Osteocyte (in vitro differentiated cells): ENCODE results near the gene MYLK3. TPM values are rescaled to one million over a fixed set of nuclear protein-coding genes. Genes with fewer than 3 reads are reported as not detected.
"Not testable (repeated sequence)": the region's sequence is repeated elsewhere in the genome, so short reads cannot be mapped to it uniquely, and the experiment has no call there.

Source experiments
- DNase-seq: peaks from one replicate; pipeline ENCODE4 v3.0.0; 2021; ENCODE audit warnings: mixed read lengths; ENCODE audit not compliant: unreplicated experiment; ENCODE audit errors: extremely low spot score
- H3K27ac Mint-ChIP-seq: one replicate; pipeline ENCODE4 v1.8.0; 2021; ENCODE audit warnings: mild to moderate bottlenecking, mixed read lengths; ENCODE audit not compliant: unreplicated experiment
- H3K27me3 Mint-ChIP-seq: one replicate; pipeline ENCODE4 v1.8.0; 2021; ENCODE audit warnings: mixed read lengths; ENCODE audit not compliant: unreplicated experiment
- H3K36me3 Mint-ChIP-seq: one replicate; pipeline ENCODE4 v1.8.0; 2021; ENCODE audit warnings: mixed read lengths; ENCODE audit not compliant: unreplicated experiment
- H3K4me1 Mint-ChIP-seq: one replicate; pipeline ENCODE4 v1.8.0; 2021; ENCODE audit warnings: mixed read lengths; ENCODE audit not compliant: unreplicated experiment
- H3K4me3 Mint-ChIP-seq: one replicate; pipeline ENCODE4 v1.8.0; 2021; ENCODE audit warnings: mild to moderate bottlenecking, moderate library complexity, mixed read lengths; ENCODE audit not compliant: unreplicated experiment
- H3K9me3 Mint-ChIP-seq: one replicate; pipeline ENCODE4 v1.8.0; 2021; ENCODE audit warnings: mixed read lengths; ENCODE audit not compliant: unreplicated experiment
- CTCF ChIP-seq: fragments of 200-600 bp; sonication (generic); IDR thresholded peaks from 2 replicates; pipeline ENCODE4 v1.5.0; 2021; ENCODE audit warnings: antibody characterized with exemption, mild to moderate bottlenecking, moderate library complexity
- total RNA-seq: library from RNA; stranded (reverse); gene quantifications from 2 replicates; pipeline ENCODE4 v1.2.1, GENCODE V29; 2021

Gene MYLK3
- total RNA-seq, 1 donor from 2014 or later = 0.24 TPM

DNA sequence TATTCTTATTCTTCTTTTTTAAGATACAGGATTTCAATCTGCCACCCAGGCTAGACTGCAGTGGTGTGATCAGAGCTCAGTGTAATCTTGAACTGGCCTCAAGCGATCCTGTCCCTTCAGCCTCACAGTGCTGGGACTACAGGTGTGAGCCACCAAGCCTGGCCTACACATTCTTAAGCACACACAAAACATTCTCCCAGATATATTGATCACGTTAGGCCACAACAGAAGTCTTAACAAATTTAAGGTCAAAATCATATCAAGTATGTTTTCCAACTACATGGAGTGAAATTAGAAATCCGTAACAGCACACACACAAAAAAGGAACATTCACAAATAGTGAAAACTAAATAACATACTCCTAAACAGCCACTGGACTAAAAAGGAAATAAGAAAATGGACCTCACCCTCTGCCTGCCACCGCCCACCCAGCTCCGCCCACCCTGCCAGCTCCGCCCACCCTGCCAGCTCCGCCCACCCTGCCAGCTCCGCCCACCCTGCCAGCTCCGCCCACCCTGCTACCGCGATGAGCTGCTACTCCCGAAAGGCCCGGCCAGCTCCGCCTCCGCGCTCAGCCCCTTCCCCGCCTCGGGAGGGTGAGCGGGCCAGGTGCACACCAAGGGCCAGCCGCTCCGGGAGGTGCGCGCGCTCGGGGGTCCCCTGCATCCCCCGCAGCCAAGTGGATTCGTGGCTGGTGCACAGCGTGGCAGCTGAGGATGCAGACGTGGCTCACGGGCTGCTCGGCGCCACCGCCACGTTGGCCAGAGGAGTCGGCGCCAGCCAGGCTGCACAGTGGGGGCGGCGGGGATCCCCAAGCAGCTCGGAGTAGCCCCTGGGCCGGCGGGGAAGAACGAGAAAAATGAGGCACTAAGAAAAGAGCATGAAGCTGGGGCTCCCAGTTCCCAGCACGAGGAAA lies 41.6 kb upstream of the MYLK3 start:
- Mint-ChIP-seq H3K27me3 (no peaks in the 10 kb centered on the region), H3K4me3 (peak overlapping the region; percentile 73), H3K36me3 (peaks cover 10% of the 10 kb centered on the region), H3K9me3 (peaks cover 18% of the 10 kb centered on the region), H3K4me1 (peaks cover 7% of the 10 kb centered on the region), H3K27ac (peak overlapping the region; percentile 73)
- TF ChIP-seq CTCF = no peak
- DNase-seq = peak; percentile 89

- Mint-ChIP-seq H3K4me3 (peak overlapping the region; percentile 7), H3K36me3 (peaks cover 6% of the 10 kb centered on the region), H3K27ac (no peak overlapping the region), H3K9me3 (peaks cover 12% of the 10 kb centered on the region), H3K4me1 (peaks cover 7% of the 10 kb centered on the region), H3K27me3 (no peaks in the 10 kb centered on the region)
- DNase-seq = no peak
- TF ChIP-seq CTCF = no peak
Measured at GRCh38 chr16:46788891-46789474, 40.8 kb upstream of the MYLK3 start.

DNA sequence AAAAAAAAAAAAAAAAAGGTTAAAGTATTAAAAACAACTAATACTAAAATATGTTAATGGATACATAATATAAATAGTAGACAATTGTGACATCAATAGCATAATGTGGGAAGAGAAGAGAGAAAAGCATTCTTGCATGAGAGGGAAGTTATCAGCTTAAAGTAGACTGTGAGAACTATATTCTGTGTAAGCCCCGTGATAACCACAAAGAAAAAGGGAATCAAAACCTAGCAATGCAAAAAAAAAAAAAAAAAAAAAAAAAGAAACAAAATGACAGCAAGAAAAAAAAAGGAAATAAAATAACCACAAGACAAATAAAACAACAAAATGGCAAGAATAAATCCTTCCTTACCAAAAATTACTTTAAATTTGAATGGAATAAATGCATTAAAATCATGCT lies 39.8 kb upstream of the MYLK3 start:
- H3K36me3 Mint-ChIP-seq = peaks cover 3% of the 10 kb centered on the region
- TF ChIP-seq CTCF = no peak

DNA sequence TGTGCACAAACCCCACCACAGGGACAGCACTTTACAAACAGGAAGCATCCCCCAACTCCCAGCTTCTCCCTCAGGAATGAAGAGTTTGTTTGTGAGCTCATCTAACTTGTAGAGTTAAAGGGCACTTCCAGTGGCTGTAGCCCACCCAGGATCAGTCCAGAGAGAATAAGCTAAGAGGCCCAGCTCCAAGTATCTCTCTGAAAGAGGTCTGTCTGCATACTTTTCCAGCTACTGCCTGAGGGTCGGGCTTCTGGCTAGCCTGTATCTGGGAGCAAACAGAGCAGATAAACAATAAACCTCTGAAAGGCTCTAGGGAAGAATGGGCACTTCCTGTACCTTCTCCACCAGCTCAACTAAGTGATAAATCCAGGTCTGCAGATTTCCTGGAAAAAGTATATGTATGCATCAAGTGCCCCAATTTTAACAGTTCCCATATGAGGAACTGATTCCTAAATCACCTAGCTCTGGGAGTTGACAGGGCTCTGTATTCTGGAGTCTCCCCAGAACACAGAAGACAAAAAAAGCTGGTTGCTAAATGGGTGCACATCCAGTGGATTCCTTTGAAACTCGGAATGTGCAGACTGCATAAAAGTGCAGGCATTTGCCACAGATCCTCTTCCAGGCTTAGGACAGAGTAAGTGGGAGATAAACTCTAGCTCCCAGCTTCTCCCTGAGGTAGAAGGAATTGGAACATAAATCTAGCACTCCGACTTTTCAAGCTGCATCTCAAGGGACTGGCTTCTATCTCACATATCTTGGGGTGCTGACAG lies 37.1 kb upstream of the MYLK3 start:
- H3K27me3 Mint-ChIP-seq = no peaks in the 10 kb centered on the region
- H3K4me3 Mint-ChIP-seq = no peak overlapping the region
- H3K27ac Mint-ChIP-seq = no peak overlapping the region
- no peaks in the 10 kb centered on the region for H3K36me3 Mint-ChIP-seq
- H3K9me3 Mint-ChIP-seq = peaks cover 7% of the 10 kb centered on the region
- no peak for DNase-seq
- peaks cover 4% of the 10 kb centered on the region for H3K4me1 Mint-ChIP-seq
- no peak for TF ChIP-seq CTCF

More for the DNA sequence above, 39.8 kb upstream of the MYLK3 start:
- Mint-ChIP-seq H3K27ac (no peak overlapping the region), H3K27me3 (no peaks in the 10 kb centered on the region), H3K4me3 (no peak overlapping the region), H3K9me3 (peaks cover 7% of the 10 kb centered on the region), H3K4me1 (peaks cover 7% of the 10 kb centered on the region)
- DNase-seq = no peak

DNA sequence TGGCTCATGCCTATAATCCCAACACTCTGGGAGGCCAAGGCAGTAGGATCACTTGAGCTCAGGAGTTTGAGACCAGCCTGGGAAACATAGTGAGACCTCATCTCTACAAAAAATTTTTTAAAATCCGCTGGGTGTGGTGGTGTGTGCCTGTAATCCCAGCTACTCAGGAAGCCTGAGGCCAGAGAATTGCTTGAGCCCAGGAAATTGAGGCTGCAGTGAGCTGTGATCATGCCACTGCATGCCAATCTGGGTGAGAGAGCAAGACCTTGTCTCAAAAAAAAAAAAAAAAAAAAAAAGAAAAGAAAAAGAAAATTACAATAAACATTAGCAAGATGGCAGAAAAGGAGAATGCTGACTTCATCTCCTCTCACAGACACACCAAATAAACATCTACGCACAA lies 36.4 kb upstream of the MYLK3 start:
- H3K36me3 Mint-ChIP-seq, H3K4me1 Mint-ChIP-seq, H3K9me3 Mint-ChIP-seq, H3K27me3 Mint-ChIP-seq, H3K4me3 Mint-ChIP-seq, H3K27ac Mint-ChIP-seq, DNase-seq: not testable (repeated sequence)
